ENCODE measurements around the gene CRAMP1.

DNA sequence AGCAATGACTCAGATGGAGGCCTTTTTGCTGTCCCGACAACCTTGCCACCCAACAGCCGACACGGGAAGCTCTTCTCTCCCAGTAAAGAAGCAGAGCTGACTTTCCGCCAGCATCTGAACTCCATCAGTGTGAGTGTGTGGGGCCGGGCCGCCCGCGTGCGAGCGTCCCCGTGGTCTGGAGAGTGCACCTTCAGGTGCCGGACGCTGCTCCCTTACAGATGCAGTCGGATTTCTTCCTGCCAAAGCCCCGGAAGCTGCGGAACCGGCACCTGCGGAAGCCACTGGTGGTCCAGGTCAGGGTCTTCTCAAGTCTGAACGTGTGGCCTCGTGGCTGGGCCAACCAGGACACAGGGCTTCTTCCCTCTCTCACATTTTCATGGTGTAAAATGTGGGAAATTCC lies 50.4 kb downstream of the CRAMP1 start:
- no peak for TF ChIP-seq POLR2A (IDR thresholded peaks at IDR 0.05; ENCODE audit: control extremely low read depth in 1 of 2, low read depth in 2 of 2, low read length in 2 of 2)
- TF ChIP-seq, protein P1, sequence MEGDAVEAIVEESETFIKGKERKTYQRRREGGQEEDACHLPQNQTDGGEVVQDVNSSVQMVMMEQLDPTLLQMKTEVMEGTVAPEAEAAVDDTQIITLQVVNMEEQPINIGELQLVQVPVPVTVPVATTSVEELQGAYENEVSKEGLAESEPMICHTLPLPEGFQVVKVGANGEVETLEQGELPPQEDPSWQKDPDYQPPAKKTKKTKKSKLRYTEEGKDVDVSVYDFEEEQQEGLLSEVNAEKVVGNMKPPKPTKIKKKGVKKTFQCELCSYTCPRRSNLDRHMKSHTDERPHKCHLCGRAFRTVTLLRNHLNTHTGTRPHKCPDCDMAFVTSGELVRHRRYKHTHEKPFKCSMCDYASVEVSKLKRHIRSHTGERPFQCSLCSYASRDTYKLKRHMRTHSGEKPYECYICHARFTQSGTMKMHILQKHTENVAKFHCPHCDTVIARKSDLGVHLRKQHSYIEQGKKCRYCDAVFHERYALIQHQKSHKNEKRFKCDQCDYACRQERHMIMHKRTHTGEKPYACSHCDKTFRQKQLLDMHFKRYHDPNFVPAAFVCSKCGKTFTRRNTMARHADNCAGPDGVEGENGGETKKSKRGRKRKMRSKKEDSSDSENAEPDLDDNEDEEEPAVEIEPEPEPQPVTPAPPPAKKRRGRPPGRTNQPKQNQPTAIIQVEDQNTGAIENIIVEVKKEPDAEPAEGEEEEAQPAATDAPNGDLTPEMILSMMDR (IDR thresholded peaks at IDR 0.05; ENCODE audit: control extremely low read depth in 1 of 3, insufficient read depth in 1 of 3, low read depth in 1 of 3, low read length in 3 of 3), result no peak
- no peak for TF ChIP-seq JUND (IDR thresholded peaks at IDR 0.05; ENCODE audit: low read length)
- TF ChIP-seq RAD21 (IDR thresholded peaks at IDR 0.05 in 1 of 2, conservative IDR thresholded peaks at IDR 0.05 in 1 of 2; ENCODE audit: low read depth in 2 of 2, low read length in 2 of 2), result no peak
- TF ChIP-seq ZNF274 (IDR thresholded peaks at IDR 0.05; ENCODE audit: borderline replicate concordance, extremely low read depth, low read length), result no peak
- TF ChIP-seq POLR2AphosphoS5 (IDR thresholded peaks at IDR 0.05; ENCODE audit: low read depth, low read length), result no peak
- TF ChIP-seq RFX5 (IDR thresholded peaks at IDR 0.05; ENCODE audit: borderline replicate concordance, low read depth, low read length), result no peak
- no peak for TF ChIP-seq BRCA1 (IDR thresholded peaks at IDR 0.05; ENCODE audit: low read depth, low read length)
- no peak for TF ChIP-seq CEBPB (IDR thresholded peaks at IDR 0.05; ENCODE audit: low read depth, low read length)
